Erythroblast (primary cell): ENCODE data around the gene DOCK11.
"Not testable (repeated sequence)": the region's sequence is repeated elsewhere in the genome, so short reads cannot be mapped to it uniquely, and the experiment has no call there.

ENCODE experiments used
- GATA1 ChIP-seq: IDR thresholded peaks from 2 replicates; pipeline ENCODE4 v1.6.1; 2011; ENCODE audit warnings: low read depth, mild to moderate bottlenecking, control low read depth, low read length, moderate library complexity
- POLR2A ChIP-seq: IDR thresholded peaks from 2 replicates; pipeline ENCODE4 v1.6.1; 2011; ENCODE audit warnings: mild to moderate bottlenecking, low read length

- not testable (repeated sequence) for TF ChIP-seq POLR2A, GATA1
Measured at GRCh38 chrX:118470721-118471347, 24.8 kb upstream of the DOCK11 start.
